Memory B cell (primary cell): Measurements from ENCODE around the gene MBD6.

Source experiments
- ATAC-seq: fragments of 150-1000 bp; cut with Tn5 transposase; 2 replicates; pipeline ENCODE4 v1.10.0; 2021; ENCODE audit warnings: low read depth, mild to moderate bottlenecking, moderate library complexity
- DNase-seq, 2 donors: peaks; one replicate each; pipeline ENCODE4 v3.0.0; 2022; ENCODE audit warnings: low spot score in 2 of 2
- H3K27ac Mint-ChIP-seq: one replicate; pipeline ENCODE4 v1.8.0; 2022; ENCODE audit warnings: mild to moderate bottlenecking, moderate library complexity, mixed read lengths
- H3K27me3 Mint-ChIP-seq: one replicate; pipeline ENCODE4 v1.8.0; 2022; ENCODE audit warnings: mixed read lengths
- H3K36me3 Mint-ChIP-seq: one replicate; pipeline ENCODE4 v1.8.0; 2022; ENCODE audit warnings: mild to moderate bottlenecking, mixed read lengths
- H3K4me1 Mint-ChIP-seq: one replicate; pipeline ENCODE4 v1.8.0; 2022; ENCODE audit warnings: mixed read lengths
- H3K4me3 Mint-ChIP-seq: one replicate; pipeline ENCODE4 v1.8.0; 2022; ENCODE audit warnings: mild to moderate bottlenecking, moderate library complexity, mixed read lengths
- H3K9me3 Mint-ChIP-seq: one replicate; pipeline ENCODE4 v1.8.0; 2022; ENCODE audit warnings: mixed read lengths

The MBD6 gene

GRCh38 chr12:57571926-57572762, 49.5 kb downstream of the MBD6 start:
- peaks cover 1% of the 10 kb centered on the region for H3K27me3 Mint-ChIP-seq
- no peak overlapping the region for H3K4me3 Mint-ChIP-seq
- no peak for DNase-seq
- no peak overlapping the region for H3K27ac Mint-ChIP-seq
- H3K36me3 Mint-ChIP-seq: no peaks in the 10 kb centered on the region
- no peaks in the 10 kb centered on the region for H3K4me1 Mint-ChIP-seq
- no peaks in the 10 kb centered on the region for H3K9me3 Mint-ChIP-seq
- no peak for ATAC-seq

- Mint-ChIP-seq H3K4me1 (no peaks in the 10 kb centered on the region), H3K27me3 (no peaks in the 10 kb centered on the region), H3K36me3 (no peaks in the 10 kb centered on the region), H3K27ac (no peak overlapping the region), H3K9me3 (no peaks in the 10 kb centered on the region), H3K4me3 (no peak overlapping the region)
- DNase-seq (no peak), ATAC-seq (no peak)
Observed at GRCh38 chr12:57574795-57575194, 52.2 kb downstream of the MBD6 start.

GRCh38 chr12:57575771-57576612, 53.4 kb downstream of the MBD6 start:
- no peaks in the 10 kb centered on the region for H3K9me3 Mint-ChIP-seq

GRCh38 chr12:57576613-57577160, 54.1 kb downstream of the MBD6 start:
- no peaks in the 10 kb centered on the region for H3K4me1 Mint-ChIP-seq
- no peaks in the 10 kb centered on the region for H3K9me3 Mint-ChIP-seq
- H3K4me3 Mint-ChIP-seq: no peak overlapping the region
- H3K27me3 Mint-ChIP-seq: peaks cover 2% of the 10 kb centered on the region
- ATAC-seq (no peak), DNase-seq (no peak)
- H3K27ac Mint-ChIP-seq: no peak overlapping the region
- no peaks in the 10 kb centered on the region for H3K36me3 Mint-ChIP-seq

More at GRCh38 chr12:57575771-57576612, 53.4 kb downstream of the MBD6 start:
- H3K27ac Mint-ChIP-seq: no peak overlapping the region
- no peak overlapping the region for H3K4me3 Mint-ChIP-seq
- no peaks in the 10 kb centered on the region for H3K36me3 Mint-ChIP-seq
- ATAC-seq: no peak
- no peak for DNase-seq
- peaks cover 2% of the 10 kb centered on the region for H3K27me3 Mint-ChIP-seq
- H3K4me1 Mint-ChIP-seq: no peaks in the 10 kb centered on the region

GRCh38 chr12:57577981-57578758, 55.5 kb downstream of the MBD6 start:
- Mint-ChIP-seq H3K36me3 (no peaks in the 10 kb centered on the region), H3K4me3 (no peak overlapping the region), H3K27ac (no peak overlapping the region), H3K9me3 (no peaks in the 10 kb centered on the region), H3K27me3 (peaks cover 2% of the 10 kb centered on the region), H3K4me1 (peaks cover under 1% of the 10 kb centered on the region)
- no peak for DNase-seq
- ATAC-seq: no peak

- Mint-ChIP-seq H3K4me1 (peaks cover 3% of the 10 kb centered on the region), H3K9me3 (no peaks in the 10 kb centered on the region), H3K27me3 (peaks cover 4% of the 10 kb centered on the region), H3K36me3 (no peaks in the 10 kb centered on the region), H3K4me3 (no peak overlapping the region), H3K27ac (no peak overlapping the region)
- ATAC-seq: no peak
- DNase-seq: no peak
Observed at GRCh38 chr12:57579011-57579410, 56.4 kb downstream of the MBD6 start.
